Heart left ventricle (tissue), 13 donors: ENCODE data around the gene IFNL4.
"Not testable (repeated sequence)": the region's sequence is repeated elsewhere in the genome, so short reads cannot be mapped to it uniquely, and the experiment has no call there.

ENCODE experiments used
- CTCF ChIP-seq, 12 donors: fragments of 200-600 bp; sonication (generic) in 4 of 12; IDR thresholded peaks; one replicate each; pipeline versions ENCODE4 v1.5.0 to v1.8.0; 2018 to 2022; ENCODE audit warnings: antibody characterized with exemption in 12 of 12, mild to moderate bottlenecking in 5 of 12
- POLR2A ChIP-seq, 2 donors: fragments of 450-650 bp; IDR thresholded peaks; one replicate each; pipeline ENCODE4 v1.6.1; 2017; ENCODE audit warnings: antibody characterized with exemption in 2 of 2, mild to moderate bottlenecking in 2 of 2, moderate library complexity in 2 of 2
- donor health status: ischemic (EF 13 %, LVEDD 7.1; RV severe dilation, severe dysfunction).
- donor health status: DM: no; HTN: yes; CAD: no.
- donor health status: DM: no; HTN: no; CAD: no.
- donor health status: ischemic (EF 25% LVEDD 6.9; RV normal size, moderate dysfunction).
- donor health status: ischemic (EF 25% LVEDD 5.7; RV mildly dilated, moderate dysfunction).
- donor health status: ischemic (EF 35%, LVEDD 5.7; RV mildly dilated, moderate dysfunction).
- donor health status: nonischemic (EF 11% LVEDD 7.7; RV severe dilation, severe dysfunction).
- donor health status: DM: yes; HTN: yes; CAD: no.
- donor health status: PGD.
- donor health status: ischemic (EF 29% LVEDD 5.4; RV normal size, mild dysfunction).
- donor health status: nonischemic (EF 23%, LVEDD 6.1; RV moderate dilation, normal function).

GRCh38 chr19:39243741-39244140 is 4.9 kb downstream of the IFNL4 start:
- not testable (repeated sequence) for TF ChIP-seq CTCF, POLR2A (IDR thresholded peaks at IDR 0.05)
